Esophagus muscularis mucosa (tissue), 4 donors: ENCODE data around the gene HHIPL1. TPM values are rescaled to one million over a fixed set of nuclear protein-coding genes. Genes with fewer than 3 reads are reported as not detected.
"Not testable (repeated sequence)": the region's sequence is repeated elsewhere in the genome, so short reads cannot be mapped to it uniquely, and the experiment has no call there.

Experiments
- DNase-seq: peaks from one replicate; pipeline ENCODE4 v3.0.0-alpha.2; 2017; ENCODE audit errors: extremely low spot score
- H3K27ac ChIP-seq, 4 donors: fragments of 200-600 bp; sonication (generic); replicated peaks in 1 of 4; 1 replicate in 3 of 4; 2 replicates in 1 of 4; pipeline ENCODE4 v1.5.1; 2016 to 2019; ENCODE audit warnings: mild to moderate bottlenecking in 1 of 4
- H3K27me3 ChIP-seq, 4 donors: fragments of 200-600 bp; sonication (generic); one replicate each; pipeline versions ENCODE4 v1.5.1 to v1.6.0; 2016 to 2019
- H3K36me3 ChIP-seq, 4 donors: fragments of 200-600 bp; sonication (generic); one replicate each; pipeline ENCODE4 v1.5.1; 2016 to 2019
- H3K4me1 ChIP-seq, 4 donors: fragments of 200-600 bp; sonication (generic); one replicate each; pipeline ENCODE4 v1.5.1; 2016 to 2019
- H3K4me3 ChIP-seq, 4 donors: fragments of 200-600 bp; sonication (generic); 1 replicate in 2 of 4; 2 replicates in 2 of 4; pipeline ENCODE4 v1.5.1; 2016 to 2019; ENCODE audit warnings: mild to moderate bottlenecking in 4 of 4, moderate library complexity in 1 of 4
- H3K9me3 ChIP-seq, 4 donors: fragments of 200-600 bp; sonication (generic); 1 replicate in 3 of 4; 2 replicates in 1 of 4; pipeline ENCODE4 v1.5.1; 2016 to 2019
- CTCF ChIP-seq, 3 experiments: fragments of 200-600 bp in 2 of 3; fragments of 450-650 bp in 1 of 3; sonication (generic) in 2 of 3; IDR thresholded peaks; one replicate each; pipeline ENCODE4 v1.5.1; 2017 to 2019; ENCODE audit warnings: antibody characterized with exemption in 3 of 3, mild to moderate bottlenecking in 2 of 3, moderate library complexity in 1 of 3
- EP300 ChIP-seq: sonication (generic); formaldehyde crosslinking; IDR thresholded peaks from one replicate; pipeline ENCODE4 v1.6.1; 2017; ENCODE audit warnings: antibody characterized with exemption
- POLR2A ChIP-seq: fragments of 450-650 bp; IDR thresholded peaks from one replicate; pipeline ENCODE4 v1.6.1; 2017; ENCODE audit warnings: antibody characterized with exemption, moderate library complexity, mild to moderate bottlenecking, low read depth
- POLR2AphosphoS5 ChIP-seq, 2 donors: sonication (generic); formaldehyde crosslinking; IDR thresholded peaks; one replicate each; pipeline ENCODE4 v1.6.1; 2017; ENCODE audit warnings: antibody characterized with exemption in 2 of 2
- WGBS: methylation state at CpG from one replicate; pipeline ENCODE4 v1.1.5; 2018; 5-methylcytosine and 5-hydroxymethylcytosine counted together
- intact Hi-C: fragments of 100-400 bp; cut with DNase I; formaldehyde crosslinking; loops from one replicate; pipeline ENCODE4 v1.15.1; 2023
- total RNA-seq, 4 donors: library from RNA; depleted of rRNA; stranded (reverse); fragments of >200 nt; gene quantifications; one replicate each; pipeline versions ENCODE4 v1.1.0 to v1.2.1, GENCODE V29; 2016

HHIPL1 gene
- total RNA-seq, 4 donors from 2014 or later, result 4.2 to 9.1 (median 5.9) TPM

- Histone ChIP-seq H3K27me3 (peaks cover 0 to 30% (median 5%) of the 10 kb centered on the region in 4 donors), H3K9me3 (no peaks in the 10 kb centered on the region), H3K4me1 (peaks cover 8 to 16% (median 14%) of the 10 kb centered on the region in 4 donors), H3K4me3 (peak overlapping the region; percentile 16 to 45 (median 26)), H3K27ac (no peak overlapping the region), H3K36me3 (peaks cover 0 to 34% (median 5%) of the 10 kb centered on the region in 4 donors)
- intact Hi-C loops, result no loop called here
- 89% methylated on average over 5 of the region's 37 CpGs for WGBS
- no peak for DNase-seq
- TF ChIP-seq POLR2AphosphoS5 (IDR thresholded peaks at IDR 0.05), result no peak
- no peak for TF ChIP-seq EP300
- no peak for TF ChIP-seq CTCF (IDR thresholded peaks at IDR 0.05)
- no peak for TF ChIP-seq POLR2A
These were observed 15.2 kb downstream of the HHIPL1 start for GRCh38 chr14:99660006-99660566.

- 90% methylated on average over 3 of the region's 4 CpGs for WGBS
- Histone ChIP-seq H3K4me1 (peaks cover 8 to 16% (median 14%) of the 10 kb centered on the region in 4 donors), H3K27ac (no peak overlapping the region), H3K27me3 (peaks cover 0 to 30% (median 5%) of the 10 kb centered on the region in 4 donors), H3K36me3 (peaks cover 0 to 34% (median 5%) of the 10 kb centered on the region in 4 donors), H3K9me3 (no peaks in the 10 kb centered on the region), H3K4me3 (no peak overlapping the region)
- DNase-seq, result no peak
- TF ChIP-seq POLR2AphosphoS5 (IDR thresholded peaks at IDR 0.05) (no peak), EP300 (no peak), CTCF (IDR thresholded peaks at IDR 0.05) (no peak), POLR2A (no peak)
- intact Hi-C loops, result no loop called here
These were observed 15.9 kb downstream of the HHIPL1 start for GRCh38 chr14:99660794-99661193.

- DNase-seq, result not testable (repeated sequence)
These were observed 16.3 kb downstream of the HHIPL1 start for GRCh38 chr14:99661206-99661605.

GRCh38 chr14:99662846-99663245 lies 17.9 kb downstream of the HHIPL1 start:
- WGBS, result 89% methylated on average over 5 of the region's 10 CpGs
- no peak for DNase-seq
- peaks cover 0 to 30% (median 5%) of the 10 kb centered on the region in 4 donors for H3K27me3 ChIP-seq
- H3K27ac ChIP-seq, result no peak overlapping the region
- H3K4me3 ChIP-seq, result no peak overlapping the region
- TF ChIP-seq POLR2AphosphoS5 (IDR thresholded peaks at IDR 0.05), result no peak
- no peak for TF ChIP-seq EP300
- TF ChIP-seq CTCF (IDR thresholded peaks at IDR 0.05), result no peak
- TF ChIP-seq POLR2A, result no peak
- H3K36me3 ChIP-seq, result peaks cover 0 to 47% (median 8%) of the 10 kb centered on the region in 4 donors
- peaks cover 8 to 16% (median 14%) of the 10 kb centered on the region in 4 donors for H3K4me1 ChIP-seq
- intact Hi-C loops, result no loop called here
- no peaks in the 10 kb centered on the region for H3K9me3 ChIP-seq

More at GRCh38 chr14:99661206-99661605, 16.3 kb downstream of the HHIPL1 start:
- H3K27ac ChIP-seq, H3K9me3 ChIP-seq, H3K4me3 ChIP-seq, intact Hi-C loops: not testable (repeated sequence)
- Histone ChIP-seq H3K36me3 (peaks cover 0 to 35% (median 6%) of the 10 kb centered on the region in 4 donors), H3K27me3 (peaks cover 0 to 30% (median 5%) of the 10 kb centered on the region in 4 donors), H3K4me1 (peaks cover 8 to 16% (median 14%) of the 10 kb centered on the region in 4 donors)

GRCh38 chr14:99663386-99664057 lies 18.6 kb downstream of the HHIPL1 start:
- no peak for DNase-seq
- Histone ChIP-seq H3K4me1 (peaks cover 8 to 16% (median 14%) of the 10 kb centered on the region in 4 donors), H3K36me3 (peaks cover 0 to 53% (median 11%) of the 10 kb centered on the region in 4 donors), H3K4me3 (no peak overlapping the region), H3K27me3 (peaks cover 0 to 30% (median 5%) of the 10 kb centered on the region in 4 donors), H3K27ac (no peak overlapping the region), H3K9me3 (no peaks in the 10 kb centered on the region)
- intact Hi-C loops, result no loop called here
- TF ChIP-seq POLR2AphosphoS5 (IDR thresholded peaks at IDR 0.05), result no peak
- no peak for TF ChIP-seq EP300
- no peak for TF ChIP-seq POLR2A
- no peak for TF ChIP-seq CTCF (IDR thresholded peaks at IDR 0.05)
- WGBS, result 82% methylated on average over 12 of the region's 12 CpGs
